Transverse colon (tissue), 4 donors: ENCODE data around the gene RNF38. TPM values are rescaled to one million over a fixed set of nuclear protein-coding genes. Genes with fewer than 3 reads are reported as not detected.

Experiments used
- DNase-seq: peaks from one replicate; pipeline ENCODE4 v3.0.0-alpha.2; 2019
- H3K27ac ChIP-seq, 4 donors: fragments of 200-600 bp; sonication (generic); 2 replicates each; pipeline ENCODE4 v1.5.1; 2016 to 2018; ENCODE audit warnings: inconsistent platforms in 4 of 4
- H3K27me3 ChIP-seq: fragments of 200-600 bp; sonication (generic); 2 replicates; pipeline ENCODE4 v1.5.1; 2017; ENCODE audit warnings: inconsistent platforms
- H3K36me3 ChIP-seq, 4 donors: fragments of 200-600 bp; sonication (generic); 2 replicates each; pipeline ENCODE4 v1.5.1; 2017 to 2019; ENCODE audit warnings: inconsistent platforms in 4 of 4
- H3K4me1 ChIP-seq, 4 donors: fragments of 200-600 bp; sonication (generic); 2 replicates each; pipeline ENCODE4 v1.5.1; 2017 to 2020; ENCODE audit warnings: inconsistent platforms in 4 of 4
- H3K4me3 ChIP-seq, 4 donors: fragments of 200-600 bp; sonication (generic); 1 replicate in 1 of 4; 2 replicates in 3 of 4; pipeline versions ENCODE4 v1.5.1 to v1.6.1; 2017 to 2019; ENCODE audit warnings: inconsistent platforms in 4 of 4
- H3K9me3 ChIP-seq, 2 donors: fragments of 200-600 bp; sonication (generic); 2 replicates each; pipeline ENCODE4 v1.5.1; 2017 to 2019; ENCODE audit warnings: inconsistent platforms in 2 of 2
- EP300 ChIP-seq: sonication (generic); formaldehyde crosslinking; IDR thresholded peaks from one replicate; pipeline ENCODE4 v1.6.1; 2017; ENCODE audit warnings: antibody characterized with exemption, low read depth
- POLR2A ChIP-seq: fragments of 450-650 bp; IDR thresholded peaks from one replicate; pipeline ENCODE4 v1.6.1; 2016; ENCODE audit warnings: antibody characterized with exemption, mild to moderate bottlenecking, moderate library complexity
- POLR2AphosphoS5 ChIP-seq, 3 donors: sonication (generic); formaldehyde crosslinking; IDR thresholded peaks; one replicate each; pipeline ENCODE4 v1.6.1; 2016; ENCODE audit warnings: antibody characterized with exemption in 3 of 3
- WGBS, 2 donors: methylation state at CpG; one replicate each; pipeline ENCODE4 v1.1.5; 2018; ENCODE audit warnings: low coverage in 1 of 2; 5-methylcytosine and 5-hydroxymethylcytosine counted together
- in situ Hi-C, 4 donors: fragments of 200-750 bp; cut with MboI; loops; one replicate each; pipeline versions ENCODE4 v1.15.0 to v1.15.1; 2017; ENCODE audit warnings: low sequenced_read_pairs in 3 of 4, low pct_ligation_motif_present in 1 of 4, low pct_unique_long_range_greater_than_20kb in 1 of 4
- intact Hi-C: fragments of 100-400 bp; cut with DNase I; formaldehyde crosslinking; loops from one replicate; pipeline ENCODE4 v1.15.1; 2023; ENCODE audit warnings: low total_unique reads
- total RNA-seq, 4 donors: library from RNA; depleted of rRNA; stranded (reverse); fragments of >200 nt; gene quantifications; one replicate each; pipeline ENCODE4 v1.1.0, GENCODE V29; 2016
- TF ChIP-seq, protein P1 (sequence below), 5 experiments: fragments of 200-600 bp in 3 of 5; fragments of 450-650 bp in 2 of 5; sonication (generic) in 3 of 5; IDR thresholded peaks; 1 replicate in 2 of 5; 2 replicates in 3 of 5; pipeline ENCODE4 v1.5.1; 2016 to 2017; ENCODE audit warnings: antibody characterized with exemption in 5 of 5, inconsistent platforms in 3 of 5, mild to moderate bottlenecking in 2 of 5, moderate library complexity in 1 of 5

RNF38 gene
- total RNA-seq, 4 donors from 2014 or later = 13.8 to 86.8 (median 25.1) TPM

DNA sequence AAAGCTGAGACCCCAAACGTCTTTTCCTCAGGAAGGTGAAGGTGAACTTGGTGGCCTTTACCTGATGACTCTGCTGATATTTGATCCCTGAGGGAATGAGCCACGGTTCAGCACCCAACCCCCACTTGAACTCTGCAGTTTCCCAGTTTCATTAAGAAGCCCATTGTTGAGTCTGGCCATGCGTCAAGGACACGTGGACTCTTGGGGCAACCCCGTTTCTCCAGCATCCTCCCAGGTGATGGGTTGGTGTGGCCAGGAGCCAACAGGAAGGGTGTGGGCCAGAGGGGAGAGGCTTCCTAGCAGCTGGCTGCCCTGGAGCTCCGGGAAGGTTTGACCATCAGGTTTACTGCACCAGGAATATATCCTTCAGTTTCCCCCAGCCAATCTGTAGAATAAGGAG lies 82.3 kb downstream of the RNF38 start:
- in situ Hi-C loops (no loop called here), intact Hi-C loops (no loop called here)
- 28% methylated on average over 5 of the region's 6 CpGs; no CpG with 5 or more reads in 1 of the 2 donors for WGBS, 2 donors
- H3K27me3 ChIP-seq = no peaks in the 10 kb centered on the region
- no peak overlapping the region for H3K4me3 ChIP-seq
- H3K27ac ChIP-seq = peak overlapping the region; percentile 73 to 90 (median 82)
- peak; percentile 91 for DNase-seq
- TF ChIP-seq, protein P1, sequence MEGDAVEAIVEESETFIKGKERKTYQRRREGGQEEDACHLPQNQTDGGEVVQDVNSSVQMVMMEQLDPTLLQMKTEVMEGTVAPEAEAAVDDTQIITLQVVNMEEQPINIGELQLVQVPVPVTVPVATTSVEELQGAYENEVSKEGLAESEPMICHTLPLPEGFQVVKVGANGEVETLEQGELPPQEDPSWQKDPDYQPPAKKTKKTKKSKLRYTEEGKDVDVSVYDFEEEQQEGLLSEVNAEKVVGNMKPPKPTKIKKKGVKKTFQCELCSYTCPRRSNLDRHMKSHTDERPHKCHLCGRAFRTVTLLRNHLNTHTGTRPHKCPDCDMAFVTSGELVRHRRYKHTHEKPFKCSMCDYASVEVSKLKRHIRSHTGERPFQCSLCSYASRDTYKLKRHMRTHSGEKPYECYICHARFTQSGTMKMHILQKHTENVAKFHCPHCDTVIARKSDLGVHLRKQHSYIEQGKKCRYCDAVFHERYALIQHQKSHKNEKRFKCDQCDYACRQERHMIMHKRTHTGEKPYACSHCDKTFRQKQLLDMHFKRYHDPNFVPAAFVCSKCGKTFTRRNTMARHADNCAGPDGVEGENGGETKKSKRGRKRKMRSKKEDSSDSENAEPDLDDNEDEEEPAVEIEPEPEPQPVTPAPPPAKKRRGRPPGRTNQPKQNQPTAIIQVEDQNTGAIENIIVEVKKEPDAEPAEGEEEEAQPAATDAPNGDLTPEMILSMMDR (IDR thresholded peaks at IDR 0.05) = no peak
- TF ChIP-seq EP300 (no peak), POLR2A (no peak), POLR2AphosphoS5 (IDR thresholded peaks at IDR 0.05) (peak in 2 of 3 donors; percentile 50 to 56)
- no peaks in the 10 kb centered on the region for H3K36me3 ChIP-seq
- peaks cover 4 to 43% (median 35%) of the 10 kb centered on the region in 4 donors for H3K4me1 ChIP-seq
- H3K9me3 ChIP-seq = no peaks in the 10 kb centered on the region

DNA sequence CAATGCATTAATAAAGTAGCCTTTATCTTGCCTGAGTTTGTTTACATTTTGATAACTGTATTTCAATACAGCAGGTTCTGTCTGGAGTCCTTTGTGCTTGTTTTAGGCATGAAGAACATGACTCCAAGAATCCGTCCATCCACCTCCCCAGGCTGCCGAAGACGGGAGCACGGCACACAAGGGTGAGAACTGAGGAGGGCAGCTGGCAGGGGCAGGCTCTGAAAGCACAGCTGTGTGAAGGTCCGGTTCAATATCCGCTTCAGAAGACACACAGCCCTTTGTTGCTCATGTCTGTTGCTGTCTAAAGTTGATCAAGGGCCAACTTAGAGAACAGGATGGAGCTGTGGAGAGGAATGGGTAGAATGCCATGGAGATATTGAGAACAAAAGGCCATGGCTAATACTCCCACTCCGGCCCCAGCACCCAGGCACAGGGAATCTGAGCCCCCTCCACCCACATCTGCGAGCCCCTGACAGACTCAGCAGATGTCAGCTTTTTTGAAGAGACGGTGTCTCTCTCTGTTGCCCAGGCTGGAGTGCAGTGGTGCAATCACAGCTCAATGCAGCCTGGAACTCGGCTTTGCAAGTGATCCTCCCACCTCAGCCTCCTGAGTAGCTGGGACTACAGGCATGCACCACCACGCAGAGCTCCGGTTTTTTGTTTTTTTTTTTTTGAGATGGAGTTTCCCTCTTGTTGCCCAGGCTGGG lies 83.3 kb downstream of the RNF38 start:
- WGBS, 2 donors = 50% methylated on average over 12 of the region's 12 CpGs; no CpG with 5 or more reads in 1 of the 2 donors
- H3K9me3 ChIP-seq = no peaks in the 10 kb centered on the region
- H3K27ac ChIP-seq = peak overlapping the region; percentile 73 to 90 (median 82)
- H3K4me3 ChIP-seq = no peak overlapping the region
- H3K4me1 ChIP-seq = peaks cover 4 to 43% (median 35%) of the 10 kb centered on the region in 4 donors
- DNase-seq = peak; percentile 32
- TF ChIP-seq POLR2AphosphoS5 (IDR thresholded peaks at IDR 0.05) (peak in 2 of 3 donors; percentile 11 to 31), POLR2A (no peak)
- intact Hi-C loops = no loop called here
- no peaks in the 10 kb centered on the region for H3K36me3 ChIP-seq
- no peaks in the 10 kb centered on the region for H3K27me3 ChIP-seq
- in situ Hi-C loops = no loop called here

DNA sequence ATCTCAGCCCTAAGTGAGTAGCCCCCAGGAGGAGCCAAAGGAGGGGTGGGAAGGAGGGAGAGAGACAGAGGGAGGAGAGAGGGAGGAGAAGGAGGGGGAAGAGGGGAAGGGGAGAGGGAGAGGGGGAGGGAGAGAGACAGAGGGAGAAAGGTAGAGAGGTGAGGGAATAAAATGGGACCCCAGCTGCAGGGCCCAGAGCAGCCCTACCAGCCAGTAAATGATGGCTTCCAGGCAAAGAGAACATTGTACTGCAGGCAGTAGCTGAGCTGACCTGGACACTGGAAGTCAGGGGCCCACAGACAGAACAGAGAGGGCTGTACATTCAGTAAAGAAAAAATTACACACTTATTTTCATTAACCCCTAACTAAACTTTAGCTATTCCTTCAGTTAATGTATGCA lies 84.0 kb downstream of the RNF38 start:
- in situ Hi-C loops (no loop called here), intact Hi-C loops (no loop called here)
- no peaks in the 10 kb centered on the region for H3K27me3 ChIP-seq
- H3K4me3 ChIP-seq = no peak overlapping the region
- peak overlapping the region; percentile 73 to 90 (median 82) for H3K27ac ChIP-seq
- TF ChIP-seq EP300 (no peak), POLR2AphosphoS5 (IDR thresholded peaks at IDR 0.05) (no peak), POLR2A (no peak)
- TF ChIP-seq, protein P1 (IDR thresholded peaks at IDR 0.05) = no peak
- H3K4me1 ChIP-seq = peaks cover 4 to 43% (median 35%) of the 10 kb centered on the region in 4 donors
- DNase-seq = no peak
- no peaks in the 10 kb centered on the region for H3K36me3 ChIP-seq
- H3K9me3 ChIP-seq = no peaks in the 10 kb centered on the region

DNA sequence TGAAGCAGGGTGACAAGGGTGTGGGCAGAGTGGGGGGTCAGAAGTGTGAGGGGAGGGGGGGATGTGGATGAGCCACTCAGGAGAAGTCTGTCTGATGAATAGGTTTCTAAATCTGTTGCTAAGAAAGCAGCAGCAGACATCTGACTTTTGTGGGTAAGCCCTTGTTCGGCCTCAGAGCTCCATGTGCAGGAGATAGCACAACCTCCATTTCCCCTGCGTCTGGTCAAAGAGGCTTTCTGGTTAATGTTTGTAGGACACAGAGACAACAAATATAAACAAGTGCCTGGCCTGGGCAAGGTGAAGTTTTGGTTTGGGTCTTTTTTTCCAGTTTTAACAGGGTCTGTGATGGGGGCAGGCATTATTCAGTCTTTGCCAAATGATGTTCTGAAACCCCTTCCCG lies 84.8 kb downstream of the RNF38 start:
- peaks cover 4 to 40% (median 30%) of the 10 kb centered on the region in 4 donors for H3K4me1 ChIP-seq
- no peaks in the 10 kb centered on the region for H3K9me3 ChIP-seq
- H3K27ac ChIP-seq = peak overlapping the region in 3 of 4 donors; percentile 21 to 90 (median 73)
- no peaks in the 10 kb centered on the region for H3K27me3 ChIP-seq
- DNase-seq = no peak
- intact Hi-C loops = no loop called here
- H3K36me3 ChIP-seq = no peaks in the 10 kb centered on the region
- 62 to 67% methylated on average over 1 to 3 of the region's 3 CpGs for WGBS, 2 donors
- in situ Hi-C loops = no loop called here
- TF ChIP-seq EP300 (no peak), POLR2A (no peak), POLR2AphosphoS5 (IDR thresholded peaks at IDR 0.05) (no peak)
- TF ChIP-seq, protein P1 (IDR thresholded peaks at IDR 0.05) = no peak
- no peak overlapping the region for H3K4me3 ChIP-seq
